HCT116 (cell line): Measurements from ENCODE around the gene MPP2. TPM values are rescaled to one million over a fixed set of nuclear protein-coding genes. Genes with fewer than 3 reads are reported as not detected.

Source experiments
- ATAC-seq: fragments of 200-7000 bp; cut with Tn5 transposase; 2 replicates; pipeline ENCODE4 v1.9.1; 2020; ENCODE audit warnings: mild to moderate bottlenecking, moderate library complexity
- BruUV-seq: library from RNA; stranded (reverse); fragments of 400-500 nt; replicated peaks from 2 replicates; lab custom pipeline; 2021; lab: Mats Ljungman, UMichigan
- CTCF ChIA-PET: fragments of 300-600 bp; sonication (Branson Sonifier 250); formaldehyde crosslinking; loops from one replicate; lab custom pipeline; 2021; ENCODE audit warnings: antibody characterized with exemption; lab: Charles Lee
- POLR2A ChIA-PET: fragments of 300-600, 350-600 bp; sonication (Branson Sonifier 250); formaldehyde crosslinking; loops from one replicate; lab custom pipeline; 2021; ENCODE audit warnings: antibody characterized with exemption; lab: Charles Lee
- RAD21 ChIA-PET, 2 experiments: fragments of 300-600 bp; sonication (Branson Sonifier 250); formaldehyde crosslinking; loops; one replicate each; lab custom pipeline; 2023; ENCODE audit warnings: low total read pairs in 2 of 2; ENCODE audit not compliant: uncharacterized antibody in 2 of 2, unreplicated experiment in 2 of 2, low non-redundant PET in 1 of 2; lab: Charles Lee
- DNase-seq: peaks from one replicate; pipeline ENCODE4 v3.0.0-alpha.2; 2010; ENCODE audit warnings: low read depth, low spot score
- H2AFZ ChIP-seq: fragments of 200-600 bp; shearing (Covaris generic), sonication (generic); 2 replicates; pipeline ENCODE4 v1.6.1; 2017; ENCODE audit warnings: low read depth, mixed run types, mixed read lengths, antibody characterized with exemption, low read length; ENCODE audit not compliant: poor library complexity, severe bottlenecking
- H3K27ac ChIP-seq: 2 replicates; pipeline ENCODE4 v1.5.1; 2012; ENCODE audit warnings: low read depth, low read length
- H3K27me3 ChIP-seq: fragments of 200-600 bp; sonication (generic); 2 replicates; pipeline ENCODE4 v1.6.1; 2016; ENCODE audit warnings: mixed run types, low read length, mixed read lengths; ENCODE audit not compliant: insufficient read depth
- H3K36me3 ChIP-seq, 2 experiments: fragments of 200-500 bp in 1 of 2; fragments of 200-600 bp in 1 of 2; sonication (Bioruptor generic) in 1 of 2; sonication (generic) in 1 of 2; 2 replicates each; pipeline versions ENCODE4 v1.5.1 to v1.6.1; 2014 to 2016; ENCODE audit warnings: low read length in 2 of 2, inconsistent platforms in 1 of 2, mixed read lengths in 1 of 2, mixed run types in 1 of 2; ENCODE audit not compliant: insufficient read depth in 2 of 2, control insufficient read depth in 1 of 2
- H3K4me1 ChIP-seq, 2 experiments: fragments of 200-600 bp in 1 of 2; sonication (generic) in 1 of 2; 2 replicates each; pipeline versions ENCODE4 v1.5.1 to v1.6.1; 2012 to 2017; ENCODE audit warnings: low read length in 2 of 2, inconsistent platforms in 1 of 2, mild to moderate bottlenecking in 1 of 2, mixed read lengths in 1 of 2, mixed run types in 1 of 2, moderate library complexity in 1 of 2; ENCODE audit not compliant: insufficient read depth in 2 of 2, control insufficient read depth in 1 of 2
- H3K4me2 ChIP-seq: fragments of 200-600 bp; sonication (generic); 2 replicates; pipeline ENCODE4 v1.6.1; 2017; ENCODE audit warnings: mixed run types, low read length, mixed read lengths
- H3K4me3 ChIP-seq, 2 experiments: fragments of 200-600 bp in 1 of 2; sonication (generic) in 1 of 2; replicated peaks in 1 of 2; 2 replicates each; pipeline ENCODE4 v1.5.1; 2011 to 2016; ENCODE audit warnings: low read length in 2 of 2, control low read depth in 1 of 2, low read depth in 1 of 2, mild to moderate bottlenecking in 1 of 2, mixed read lengths in 1 of 2, mixed run types in 1 of 2
- H3K79me2 ChIP-seq: fragments of 200-600 bp; sonication (generic); 2 replicates; pipeline ENCODE4 v1.6.1; 2017; ENCODE audit warnings: mild to moderate bottlenecking, mixed run types, low read length, moderate library complexity, mixed read lengths; ENCODE audit not compliant: insufficient read depth
- H3K9ac ChIP-seq: fragments of 200-600 bp; sonication (generic); 2 replicates; pipeline ENCODE4 v1.6.1; 2016; ENCODE audit warnings: low read length, mixed read lengths
- H3K9me2 ChIP-seq: fragments of 200-600 bp; sonication (generic), shearing (Covaris generic); 2 replicates; pipeline ENCODE4 v1.6.1; 2017; ENCODE audit warnings: mixed run types, mild to moderate bottlenecking, moderate library complexity; ENCODE audit not compliant: insufficient read depth
- H3K9me3 ChIP-seq, 2 experiments: fragments of 200-500 bp in 1 of 2; fragments of 200-600 bp in 1 of 2; sonication (Bioruptor generic) in 1 of 2; sonication (generic) in 1 of 2; 2 replicates each; pipeline ENCODE4 v1.6.1; 2014 to 2017; ENCODE audit warnings: low read length in 2 of 2, mixed read lengths in 2 of 2, inconsistent platforms in 1 of 2, low read depth in 1 of 2, mild to moderate bottlenecking in 1 of 2, mixed run types in 1 of 2, moderate library complexity in 1 of 2; ENCODE audit not compliant: control insufficient read depth in 1 of 2, insufficient read depth in 1 of 2
- H4K20me1 ChIP-seq: fragments of 200-600 bp; sonication (generic), shearing (Covaris generic); 2 replicates; pipeline ENCODE4 v1.6.1; 2017; ENCODE audit warnings: mixed run types, mild to moderate bottlenecking, moderate library complexity; ENCODE audit not compliant: insufficient read depth
- ATF3 ChIP-seq: IDR thresholded peaks from 2 replicates; pipeline ENCODE4 v1.6.1; 2012
- CBX3 ChIP-seq: IDR thresholded peaks from 2 replicates; pipeline ENCODE4 v1.6.1; 2012; ENCODE audit warnings: low read depth
- CTCF ChIP-seq, 3 experiments: fragments of 200-600 bp in 1 of 3; sonication (generic) in 1 of 3; IDR thresholded peaks in 2 of 3; conservative IDR thresholded peaks in 1 of 3; 2 replicates each; pipeline ENCODE4 v1.5.1; 2012 to 2017; ENCODE audit warnings: low read depth in 2 of 3, low read length in 2 of 3, antibody characterized with exemption in 1 of 3, borderline replicate concordance in 1 of 3, control low read depth in 1 of 3, mild to moderate bottlenecking in 1 of 3, mixed read lengths in 1 of 3, mixed run types in 1 of 3, moderate library complexity in 1 of 3; ENCODE audit not compliant: insufficient read depth in 1 of 3
- EZH2phosphoT487 ChIP-seq: fragments of 200-600 bp; IDR thresholded peaks from 2 replicates; pipeline ENCODE4 v1.6.1; 2018; ENCODE audit warnings: antibody characterized with exemption, borderline replicate concordance
- JUND ChIP-seq: IDR thresholded peaks from 2 replicates; pipeline ENCODE4 v1.6.1; 2012
- MAX ChIP-seq: IDR thresholded peaks from 2 replicates; pipeline ENCODE4 v1.6.1; 2012
- RAD21 ChIP-seq: IDR thresholded peaks from 2 replicates; pipeline ENCODE4 v1.6.1; 2012; ENCODE audit warnings: low read depth, mild to moderate bottlenecking
- REST ChIP-seq: IDR thresholded peaks from 2 replicates; pipeline ENCODE4 v1.6.1; 2012; ENCODE audit warnings: low read depth
- SP1 ChIP-seq: IDR thresholded peaks from 2 replicates; pipeline ENCODE4 v1.6.1; 2012; ENCODE audit warnings: low read depth
- SRF ChIP-seq: IDR thresholded peaks from 2 replicates; pipeline ENCODE4 v1.6.1; 2012; ENCODE audit warnings: low read depth
- YY1 ChIP-seq: IDR thresholded peaks from 2 replicates; pipeline ENCODE4 v1.6.1; 2011; ENCODE audit warnings: low read length, low read depth, moderate library complexity, mild to moderate bottlenecking; ENCODE audit not compliant: insufficient replicate concordance; ENCODE audit errors: extremely low read depth
- ZFX ChIP-seq: fragments of 450-650 bp; IDR thresholded peaks from 2 replicates; pipeline ENCODE4 v1.6.1; 2017
- ZNF274 ChIP-seq: fragments of 200-500 bp; sonication (Bioruptor generic); IDR thresholded peaks from 2 replicates; pipeline ENCODE4 v1.6.1; 2014; ENCODE audit warnings: mild to moderate bottlenecking, low read depth, low read length, inconsistent platforms
- intact Hi-C: fragments of 100-400 bp; cut with micrococcal nuclease; formaldehyde crosslinking; loops from 2 replicates; pipeline ENCODE4 v1.10.0; 2022
- total RNA-seq: library from RNA; stranded (reverse); gene quantifications from one replicate; pipeline ENCODE4 v1.2.1, GENCODE V29; 2021; ENCODE audit not compliant: unreplicated experiment

The MPP2 gene
- total RNA-seq, 1 experiment from 2014 or later = 16.4 TPM

- Histone ChIP-seq H3K9me3 (no peaks in the 10 kb centered on the region), H4K20me1 (no peaks in the 10 kb centered on the region), H3K79me2 (no peaks in the 10 kb centered on the region), H3K4me1 (no peaks in the 10 kb centered on the region), H3K9ac (no peak overlapping the region), H3K4me2 (no peak overlapping the region), H3K36me3 (no peaks in the 10 kb centered on the region), H3K27ac (no peak overlapping the region), H2AFZ (no peak overlapping the region), H3K4me3 (no peak overlapping the region), H3K27me3 (no peaks in the 10 kb centered on the region), H3K9me2 (no peaks in the 10 kb centered on the region)
- no TSS peak for BruUV-seq
- intact Hi-C loops = no loop called here
- ChIA-PET CTCF (no interaction called here), RAD21 (no interaction called here), POLR2A (no interaction called here)
- TF ChIP-seq SP1 (no peak), EZH2phosphoT487 (no peak), ZNF274 (no peak), REST (no peak), MAX (no peak), CBX3 (no peak), JUND (no peak), RAD21 (no peak), ZFX (no peak), YY1 (no peak), CTCF (IDR thresholded peaks at IDR 0.05 in 2 of 3, conservative IDR thresholded peaks at IDR 0.05 in 1 of 3; ENCODE audit: borderline replicate concordance in 1 of 3, insufficient read depth in 1 of 3, low read depth in 2 of 3, low read length in 2 of 3) (no peak), SRF (no peak), ATF3 (no peak)
- no peak for DNase-seq
- no peak for ATAC-seq
These were observed 45.4 kb downstream of the MPP2 start for GRCh38 chr17:43861960-43862359.
